GM19035 (cell line): Measurements from ENCODE around the gene MARCHF2.

Experiments
- ATAC-seq: cut with Tn5 transposase; IDR thresholded peaks from one replicate; pipeline ENCODE4 v1.9.1; 2021; ENCODE audit not compliant: unreplicated experiment

MARCHF2 gene

DNA sequence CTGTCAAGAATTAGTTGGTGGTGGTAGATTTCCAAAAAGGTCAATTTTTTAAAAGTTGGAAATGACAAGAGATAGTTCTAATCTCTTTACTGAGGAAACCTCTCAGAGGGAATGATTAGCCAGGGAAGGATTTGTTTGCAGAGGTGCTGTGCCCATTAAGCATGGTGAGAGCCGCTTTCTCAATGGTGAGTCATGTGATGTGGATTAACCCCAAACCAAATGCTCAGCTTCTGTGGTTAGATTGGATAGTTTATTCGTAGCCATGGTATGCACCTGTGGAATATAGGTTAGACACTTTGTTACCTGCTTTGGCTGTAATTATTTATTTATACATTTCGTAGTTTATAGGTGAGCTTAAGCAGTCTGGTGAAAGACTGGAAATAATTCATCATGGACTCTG is 38.8 kb downstream of the MARCHF2 start:
- no peak for ATAC-seq

GRCh38 chr19:8452446-8453123 is 39.5 kb downstream of the MARCHF2 start:
- ATAC-seq: no peak

DNA sequence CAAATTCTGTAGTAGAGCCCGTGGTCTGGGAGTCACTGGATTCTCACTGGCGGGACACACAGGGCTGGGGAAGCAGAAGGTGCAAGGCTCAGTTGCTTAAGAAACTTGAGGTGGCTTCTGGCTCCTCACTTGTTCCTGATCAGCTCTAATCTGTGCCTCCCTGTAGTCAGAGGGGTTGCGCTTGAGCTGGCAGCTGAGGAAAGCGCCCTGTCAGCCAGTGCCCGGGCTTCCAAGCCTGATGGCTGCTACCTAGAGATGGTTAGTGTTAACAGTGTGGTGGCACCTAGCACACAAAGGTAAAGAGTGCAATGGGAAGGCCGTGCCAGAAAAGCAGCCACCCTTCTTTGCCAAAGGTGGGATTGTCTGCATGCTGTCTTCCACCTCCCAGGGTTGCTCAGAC is 40.5 kb downstream of the MARCHF2 start:
- no peak for ATAC-seq

DNA sequence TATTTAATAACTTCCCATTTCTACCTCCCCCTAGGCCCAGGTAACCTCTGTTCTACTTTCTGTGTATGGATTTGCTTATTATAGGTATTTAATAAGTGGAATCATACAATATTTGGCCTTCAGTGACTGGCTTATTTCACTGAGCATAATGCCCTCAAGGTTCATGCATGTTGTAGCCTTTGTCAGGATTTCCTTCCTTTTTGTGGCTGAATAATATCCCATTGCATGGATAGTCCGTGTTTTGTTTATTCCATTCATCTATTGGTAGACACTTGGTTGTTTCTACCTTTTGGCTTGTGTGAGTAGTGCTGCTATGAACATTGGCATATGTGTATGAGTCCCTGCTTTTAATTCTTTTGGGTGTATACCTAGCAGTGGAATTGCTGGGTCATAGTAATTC is 41.1 kb downstream of the MARCHF2 start:
- ATAC-seq: no peak

DNA sequence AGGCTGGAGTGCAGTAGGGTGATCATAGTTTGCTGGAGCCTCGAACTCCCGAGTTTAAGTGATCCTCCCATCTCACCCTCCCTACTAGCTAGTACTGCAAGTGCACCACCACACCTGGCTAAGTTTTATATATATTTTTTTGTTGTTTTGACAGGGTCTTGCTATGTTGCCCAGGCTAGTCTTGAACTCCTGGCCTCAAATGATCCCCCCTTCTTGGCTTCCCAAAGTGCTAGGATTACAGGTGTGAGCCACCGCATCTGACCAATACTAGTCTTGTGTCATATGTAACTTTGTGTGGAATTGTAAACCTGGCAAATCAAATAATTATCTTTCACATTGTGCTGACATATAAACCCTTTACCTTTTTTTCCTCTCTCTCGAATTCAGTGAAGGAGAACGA is 41.9 kb downstream of the MARCHF2 start:
- no peak for ATAC-seq

DNA sequence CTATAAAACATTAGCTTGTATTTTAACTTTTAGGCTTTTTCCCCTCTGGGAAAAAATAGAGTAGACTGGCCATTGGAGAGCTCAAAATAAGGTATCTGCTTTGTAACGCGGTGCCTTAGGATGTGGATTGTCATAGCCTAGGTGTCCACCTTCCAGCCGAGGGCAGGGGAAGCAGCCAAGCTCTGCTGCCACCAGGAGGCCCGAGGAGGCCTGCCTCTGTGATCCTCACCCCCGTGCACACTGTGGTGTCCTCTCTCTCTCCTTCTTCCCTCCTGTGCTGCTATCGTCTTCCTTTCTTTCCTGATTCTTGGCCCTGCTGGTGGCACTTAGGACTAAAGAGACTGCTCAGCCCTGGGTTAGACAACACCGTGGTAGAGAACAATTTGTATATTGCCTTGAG is 43.0 kb downstream of the MARCHF2 start:
- no peak for ATAC-seq

- ATAC-seq: no peak
Observed at GRCh38 chr19:8457209-8457608, 44.1 kb downstream of the MARCHF2 start.

GRCh38 chr19:8457827-8458226 is 44.7 kb downstream of the MARCHF2 start:
- no peak for ATAC-seq

GRCh38 chr19:8458380-8458779 is 45.3 kb downstream of the MARCHF2 start:
- ATAC-seq: no peak

GRCh38 chr19:8459095-8459494 is 46.0 kb downstream of the MARCHF2 start:
- no peak for ATAC-seq

GRCh38 chr19:8459520-8460270 is 46.6 kb downstream of the MARCHF2 start:
- ATAC-seq: no peak

GRCh38 chr19:8460516-8461298 is 47.6 kb downstream of the MARCHF2 start:
- ATAC-seq: no peak

DNA sequence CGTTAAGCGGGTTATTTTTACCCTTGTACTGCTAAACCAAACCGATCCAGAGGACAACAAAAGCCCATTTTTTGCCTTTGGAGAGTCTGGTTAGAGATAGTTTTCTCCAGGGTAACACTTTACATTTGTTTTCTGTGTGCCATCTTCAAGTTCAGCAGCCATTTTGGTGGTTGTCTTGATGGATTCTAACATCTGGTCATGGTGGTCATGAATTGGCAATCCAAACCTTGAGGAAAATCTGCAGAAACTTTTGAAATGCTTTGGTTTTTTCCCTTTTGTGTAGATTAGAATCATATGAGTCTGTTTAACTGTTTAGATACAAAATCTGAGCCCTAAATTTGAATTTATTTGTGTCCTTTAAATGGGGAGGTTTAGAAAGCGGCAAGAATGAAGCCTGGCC is 48.3 kb downstream of the MARCHF2 start:
- ATAC-seq: no peak

DNA sequence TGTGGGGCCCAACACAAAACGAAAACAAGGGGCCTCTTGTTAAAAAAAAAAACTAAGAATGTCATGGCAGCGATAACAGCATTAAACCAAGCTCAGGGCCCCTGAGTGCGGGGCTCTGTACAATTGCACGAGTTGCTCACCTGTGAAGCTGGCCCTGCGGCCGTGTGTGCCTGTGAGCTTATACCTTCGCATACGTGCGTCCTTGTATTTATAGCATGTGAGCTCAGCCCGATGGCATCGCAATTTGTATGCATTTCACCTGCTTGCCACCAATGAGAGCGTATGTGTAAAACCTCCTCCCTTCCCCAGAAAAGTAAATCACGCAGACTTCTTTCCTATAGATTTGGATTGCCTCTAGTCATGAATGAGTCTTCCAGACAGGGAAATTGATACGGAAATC is 48.8 kb downstream of the MARCHF2 start:
- ATAC-seq: no peak

- no peak for ATAC-seq
Observed at GRCh38 chr19:8462571-8462970, 49.5 kb downstream of the MARCHF2 start.

GRCh38 chr19:8463365-8463764 is 50.3 kb downstream of the MARCHF2 start:
- ATAC-seq: no peak

DNA sequence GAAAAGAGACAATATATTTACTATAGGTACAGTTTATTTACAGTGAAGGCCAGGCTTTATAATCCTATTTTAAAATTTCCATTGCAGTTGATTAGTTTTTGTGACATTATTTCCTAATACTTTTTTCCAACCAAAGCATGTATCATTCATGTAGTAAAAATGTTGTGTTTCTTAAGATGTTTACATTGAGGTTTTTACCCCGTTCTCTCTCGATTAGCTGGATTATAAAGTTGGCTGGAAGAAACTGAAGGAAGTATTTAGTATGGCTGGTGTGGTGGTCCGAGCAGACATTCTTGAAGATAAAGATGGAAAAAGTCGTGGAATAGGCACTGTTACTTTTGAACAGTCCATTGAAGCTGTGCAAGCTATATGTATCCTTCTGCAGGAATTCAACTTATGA is 52.9 kb downstream of the MARCHF2 start:
- ATAC-seq: no peak

- no peak for ATAC-seq
Observed at GRCh38 chr19:8468124-8468523, 55.0 kb downstream of the MARCHF2 start.

DNA sequence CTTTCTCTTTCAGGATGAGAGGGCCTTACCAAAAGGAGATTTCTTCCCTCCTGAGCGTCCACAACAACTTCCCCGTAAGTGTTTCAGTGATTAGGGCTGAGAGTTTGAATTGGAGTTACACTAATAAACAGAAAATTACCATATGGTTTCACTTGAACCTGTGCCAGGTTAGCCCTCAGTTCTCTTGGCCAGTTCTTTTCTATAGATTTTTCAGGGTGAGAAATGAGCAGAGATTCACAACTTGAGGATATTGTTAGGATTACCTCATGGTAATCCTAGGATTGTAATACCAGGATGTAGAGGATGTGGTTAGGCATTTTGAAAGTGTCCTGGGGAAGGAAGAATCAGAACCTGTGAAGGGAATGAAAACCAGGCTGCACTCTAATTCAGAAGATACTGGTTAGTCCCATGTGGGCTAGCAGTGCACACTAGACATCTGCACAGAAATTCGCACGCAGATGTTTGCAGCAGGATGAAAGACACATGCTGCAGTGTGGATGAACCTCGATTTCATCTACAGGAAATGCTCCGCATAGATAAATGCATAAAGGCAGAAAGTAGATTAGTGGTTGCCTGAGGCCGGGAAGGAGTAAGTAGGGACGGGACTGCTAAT is 55.8 kb downstream of the MARCHF2 start:
- no peak for ATAC-seq

GRCh38 chr19:8469613-8470368 is 56.7 kb downstream of the MARCHF2 start:
- ATAC-seq: no peak
